GM15510 (cell line): ENCODE data around the gene HOXC10.

Experiments used
- POLR2A ChIP-seq: IDR thresholded peaks from 3 replicates; pipeline ENCODE4 v1.6.1; 2011; ENCODE audit warnings: borderline replicate concordance; ENCODE audit not compliant: insufficient read length; ENCODE audit errors: extremely low read depth

The HOXC10 gene

GRCh38 chr12:54019924-54020590 is 35.1 kb downstream of the HOXC10 start:
- TF ChIP-seq POLR2A, result no peak

- TF ChIP-seq POLR2A, result no peak
These were observed 35.9 kb downstream of the HOXC10 start for GRCh38 chr12:54020591-54021405.

- TF ChIP-seq POLR2A, result no peak
These were observed 36.6 kb downstream of the HOXC10 start for GRCh38 chr12:54021432-54022013.

GRCh38 chr12:54022960-54023884 is 38.3 kb downstream of the HOXC10 start:
- TF ChIP-seq POLR2A, result no peak

DNA sequence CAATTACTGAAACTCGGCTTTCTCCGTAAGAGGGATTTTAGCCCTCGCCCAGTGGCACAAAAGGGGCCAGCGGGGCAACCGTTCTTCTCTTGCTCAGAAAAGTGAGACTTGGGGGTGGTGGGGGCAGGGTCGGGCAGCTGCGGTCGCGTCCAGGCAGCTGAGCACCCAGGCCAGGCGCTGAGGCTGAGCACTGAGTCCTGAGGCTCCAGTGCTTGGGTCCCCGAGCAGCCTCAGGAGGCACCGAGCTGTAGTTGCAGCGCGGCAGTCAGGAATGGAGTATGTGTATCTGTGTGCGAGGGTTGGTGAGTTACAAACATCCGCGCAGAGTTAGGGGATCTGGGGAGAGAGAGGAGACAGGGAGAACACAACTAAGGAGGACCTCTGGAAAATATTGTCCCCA is 39.2 kb downstream of the HOXC10 start:
- TF ChIP-seq POLR2A, result no peak

DNA sequence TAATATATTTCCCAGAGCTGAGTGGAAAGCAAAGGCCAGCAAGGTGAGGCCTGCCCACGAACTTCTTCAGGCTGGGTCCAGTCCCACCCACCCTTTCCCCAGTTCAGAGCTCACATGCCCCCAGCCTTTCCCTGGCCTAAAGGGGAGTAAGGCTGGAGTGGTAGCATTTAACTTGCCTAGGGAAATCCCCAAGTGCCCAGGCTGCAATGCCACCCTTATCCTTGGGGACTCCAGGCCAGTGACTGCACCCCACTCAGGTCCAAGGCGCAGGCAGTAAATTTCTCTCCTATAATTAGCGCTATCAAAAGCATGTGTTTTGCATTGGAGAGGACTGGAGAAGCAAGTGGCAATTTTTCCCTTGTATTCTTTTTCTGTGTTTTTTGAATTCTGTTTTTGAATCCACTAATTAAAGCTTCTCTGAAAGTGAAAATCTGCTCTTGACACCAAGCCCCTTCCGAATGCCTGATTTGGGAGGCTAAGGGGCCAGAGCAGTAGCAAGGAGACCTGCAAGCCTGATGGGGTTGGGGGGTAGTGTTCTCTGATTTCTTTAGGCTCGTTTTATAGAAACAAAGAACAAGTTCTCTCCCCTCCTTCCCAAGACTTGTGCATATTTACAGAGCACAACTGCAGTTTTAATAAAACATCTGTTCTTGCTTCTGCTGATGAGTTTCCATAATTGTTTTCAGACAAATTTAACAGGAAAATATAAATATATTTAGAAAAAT is 39.8 kb downstream of the HOXC10 start:
- no peak for TF ChIP-seq POLR2A

DNA sequence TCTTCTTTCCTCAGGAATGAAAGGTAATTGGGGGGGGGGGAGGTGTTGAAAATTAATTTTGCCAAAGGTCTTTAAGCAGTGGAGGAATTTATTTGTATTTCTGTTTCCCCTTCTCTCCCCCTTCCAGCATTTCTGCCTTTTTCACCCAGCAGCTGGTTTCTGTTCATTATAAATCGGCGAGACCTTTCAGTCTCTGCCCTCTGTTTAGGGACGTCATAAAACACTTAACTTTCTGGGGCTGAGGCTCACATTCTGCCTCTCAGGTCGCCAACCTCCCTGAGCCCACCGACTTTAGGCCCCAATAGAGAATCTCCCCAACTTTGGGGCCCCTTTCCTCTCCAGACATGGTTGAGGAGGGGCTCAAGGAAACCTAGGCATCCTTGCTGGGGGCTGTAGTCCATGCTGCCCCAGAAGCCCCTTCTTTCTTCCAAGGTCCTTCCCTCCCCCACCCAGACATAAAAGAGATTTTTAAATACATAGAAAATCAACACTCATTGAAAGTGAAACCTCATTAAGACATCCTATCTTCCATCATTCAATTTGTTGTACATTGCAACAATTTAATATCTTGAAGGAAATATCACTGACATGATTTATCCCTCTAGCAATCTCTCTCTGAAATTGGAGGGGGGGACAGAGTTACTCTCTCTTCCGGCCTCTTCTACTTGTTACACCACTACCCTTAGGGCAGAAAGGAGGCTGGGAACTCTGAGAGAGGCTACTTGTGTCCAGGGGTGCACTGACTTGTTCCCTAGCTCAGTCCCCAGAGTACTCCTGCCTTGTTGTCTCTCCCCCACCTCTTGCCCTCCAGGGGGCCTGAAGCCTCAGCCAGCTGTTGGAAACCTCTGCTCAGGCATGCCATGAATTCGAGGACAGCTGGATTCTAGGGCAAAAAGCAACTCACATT is 40.8 kb downstream of the HOXC10 start:
- TF ChIP-seq POLR2A, result no peak

GRCh38 chr12:54026640-54027441 is 41.9 kb downstream of the HOXC10 start:
- TF ChIP-seq POLR2A, result no peak

DNA sequence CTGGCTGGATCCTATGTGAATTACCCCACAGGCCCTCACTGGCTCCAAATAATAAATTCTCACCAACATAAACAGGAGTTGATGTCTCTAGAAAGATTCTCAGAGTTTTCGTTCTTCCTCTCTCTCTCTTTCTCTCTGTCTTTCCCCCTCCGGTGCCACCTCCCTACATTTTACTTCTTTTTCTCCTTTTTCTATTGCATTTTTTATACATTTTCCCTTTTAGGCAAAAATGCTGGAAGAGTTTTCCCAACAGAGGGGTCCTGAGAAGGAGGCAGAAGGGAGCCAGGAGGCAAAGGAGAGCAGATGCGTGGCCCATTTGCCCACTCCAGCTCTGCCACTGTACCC is 42.5 kb downstream of the HOXC10 start:
- no peak for TF ChIP-seq POLR2A

DNA sequence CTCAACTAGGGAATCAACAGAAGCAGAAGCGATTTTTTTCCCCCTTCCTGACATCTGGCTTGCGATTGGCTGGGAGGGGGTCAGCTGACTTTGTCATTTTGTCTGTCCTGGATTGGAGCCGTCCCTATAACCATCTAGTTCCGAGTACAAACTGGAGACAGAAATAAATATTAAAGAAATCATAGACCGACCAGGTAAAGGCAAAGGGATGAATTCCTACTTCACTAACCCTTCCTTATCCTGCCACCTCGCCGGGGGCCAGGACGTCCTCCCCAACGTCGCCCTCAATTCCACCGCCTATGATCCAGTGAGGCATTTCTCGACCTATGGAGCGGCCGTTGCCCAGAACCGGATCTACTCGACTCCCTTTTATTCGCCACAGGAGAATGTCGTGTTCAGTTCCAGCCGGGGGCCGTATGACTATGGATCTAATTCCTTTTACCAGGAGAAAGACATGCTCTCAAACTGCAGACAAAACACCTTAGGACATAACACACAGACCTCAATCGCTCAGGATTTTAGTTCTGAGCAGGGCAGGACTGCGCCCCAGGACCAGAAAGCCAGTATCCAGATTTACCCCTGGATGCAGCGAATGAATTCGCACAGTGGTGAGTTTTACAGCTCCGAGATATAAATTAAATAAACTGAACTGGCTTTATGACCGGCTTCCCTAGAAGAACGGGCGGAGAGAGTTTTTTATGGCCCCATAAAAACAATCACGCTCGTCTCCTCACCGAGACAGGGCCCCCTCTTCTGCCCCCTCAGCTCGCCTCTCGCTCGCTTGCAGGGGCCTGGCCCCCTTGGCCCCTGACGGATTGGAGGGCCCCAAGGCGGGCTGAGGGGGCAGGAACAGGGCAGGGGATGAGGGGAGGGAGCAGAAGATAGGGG is 43.6 kb downstream of the HOXC10 start, which contains the start of gene HOXC6:
TSS of gene HOXC6 (plus strand) at position 127 of the 888 bp plus-strand sequence. CDS start at position 209, 82 bp downstream.
- TF ChIP-seq POLR2A, result no peak

GRCh38 chr12:54029529-54030441 is 44.8 kb downstream of the HOXC10 start:
- TF ChIP-seq POLR2A, result no peak

- no peak for TF ChIP-seq POLR2A
These were observed 45.5 kb downstream of the HOXC10 start for GRCh38 chr12:54030442-54030801.
